Adrenal gland (tissue), 5 donors: Measurements from ENCODE around the gene NBAS.

ENCODE experiments used
- POLR2A ChIP-seq, 2 donors: fragments of 450-650 bp; IDR thresholded peaks; one replicate each; pipeline ENCODE4 v1.6.1; 2017; ENCODE audit warnings: antibody characterized with exemption in 2 of 2, mild to moderate bottlenecking in 2 of 2, moderate library complexity in 1 of 2
- TF ChIP-seq, protein P1 (sequence below), 6 experiments: fragments of 450-650 bp in 4 of 6; fragments of 200-600 bp in 2 of 6; sonication (generic) in 1 of 6; IDR thresholded peaks; 1 replicate in 5 of 6; 2 replicates in 1 of 6; pipeline versions ENCODE4 v1.5.1 to v1.8.0; 2016 to 2021; ENCODE audit warnings: antibody characterized with exemption in 6 of 6, mild to moderate bottlenecking in 2 of 6, moderate library complexity in 1 of 6
- donor health status: DM: no; HTN: no; CAD: no.

DNA sequence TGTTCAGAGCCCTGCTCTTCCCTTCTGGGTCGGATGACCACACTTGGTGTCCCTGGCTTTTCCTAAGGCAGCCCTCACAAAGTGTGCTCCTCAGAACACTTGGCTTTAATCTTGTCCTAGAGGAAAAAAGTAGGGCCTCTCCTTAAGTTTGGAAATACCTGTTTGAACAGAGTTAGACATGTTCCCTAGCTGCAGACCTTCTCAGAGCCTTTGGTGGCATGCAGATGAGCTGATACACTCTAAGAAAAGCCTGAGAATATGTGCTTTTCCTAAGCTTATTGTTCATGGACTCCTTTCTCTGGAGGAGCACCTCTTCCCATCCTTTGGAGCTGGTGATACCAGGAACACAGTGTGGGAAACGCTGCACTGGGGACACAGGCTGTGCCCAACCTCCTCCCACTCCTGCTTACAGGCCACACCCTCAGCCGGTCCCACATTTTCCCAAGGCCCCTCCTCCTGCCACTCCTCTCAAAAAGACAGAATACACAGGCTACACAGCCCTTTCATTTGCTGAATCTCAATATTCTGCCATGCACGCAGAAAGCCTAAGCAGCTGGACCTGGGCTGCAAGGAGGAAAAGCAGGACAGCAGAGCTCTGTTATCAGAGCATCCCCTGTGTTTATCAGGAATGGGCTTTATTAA is 443.6 kb downstream of the NBAS start:
- TF ChIP-seq, protein P1, sequence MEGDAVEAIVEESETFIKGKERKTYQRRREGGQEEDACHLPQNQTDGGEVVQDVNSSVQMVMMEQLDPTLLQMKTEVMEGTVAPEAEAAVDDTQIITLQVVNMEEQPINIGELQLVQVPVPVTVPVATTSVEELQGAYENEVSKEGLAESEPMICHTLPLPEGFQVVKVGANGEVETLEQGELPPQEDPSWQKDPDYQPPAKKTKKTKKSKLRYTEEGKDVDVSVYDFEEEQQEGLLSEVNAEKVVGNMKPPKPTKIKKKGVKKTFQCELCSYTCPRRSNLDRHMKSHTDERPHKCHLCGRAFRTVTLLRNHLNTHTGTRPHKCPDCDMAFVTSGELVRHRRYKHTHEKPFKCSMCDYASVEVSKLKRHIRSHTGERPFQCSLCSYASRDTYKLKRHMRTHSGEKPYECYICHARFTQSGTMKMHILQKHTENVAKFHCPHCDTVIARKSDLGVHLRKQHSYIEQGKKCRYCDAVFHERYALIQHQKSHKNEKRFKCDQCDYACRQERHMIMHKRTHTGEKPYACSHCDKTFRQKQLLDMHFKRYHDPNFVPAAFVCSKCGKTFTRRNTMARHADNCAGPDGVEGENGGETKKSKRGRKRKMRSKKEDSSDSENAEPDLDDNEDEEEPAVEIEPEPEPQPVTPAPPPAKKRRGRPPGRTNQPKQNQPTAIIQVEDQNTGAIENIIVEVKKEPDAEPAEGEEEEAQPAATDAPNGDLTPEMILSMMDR (IDR thresholded peaks at IDR 0.05): no peak
- no peak for TF ChIP-seq POLR2A (IDR thresholded peaks at IDR 0.05)
